WTC11 (cell line): ENCODE measurements around the gene FAM107B.

Experiments used
- CREB1 ChIP-seq: sonication (generic); formaldehyde crosslinking; IDR thresholded peaks from 2 replicates; pipeline ENCODE4 v1.8.0; 2023; ENCODE audit warnings: mild to moderate bottlenecking, missing genetic modification reagents
- ELF4 ChIP-seq: sonication (generic); formaldehyde crosslinking; IDR thresholded peaks from 2 replicates; pipeline ENCODE4 v1.8.1; 2022; ENCODE audit warnings: low read depth, mild to moderate bottlenecking, moderate library complexity, missing genetic modification reagents
- FOXP1 ChIP-seq: sonication (generic); formaldehyde crosslinking; IDR thresholded peaks from 2 replicates; pipeline ENCODE4 v1.8.0; 2022; ENCODE audit warnings: missing genetic modification reagents, mild to moderate bottlenecking, moderate library complexity, borderline replicate concordance
- IRF2 ChIP-seq: sonication (generic); formaldehyde crosslinking; IDR thresholded peaks from 2 replicates; pipeline ENCODE4 v1.8.0; 2022; ENCODE audit warnings: low read depth, missing genetic modification reagents, borderline replicate concordance
- ZNF263 ChIP-seq: sonication (generic); formaldehyde crosslinking; IDR thresholded peaks from 2 replicates; pipeline ENCODE4 v1.8.1; 2022; ENCODE audit warnings: low read depth, mild to moderate bottlenecking, moderate library complexity, missing genetic modification reagents
- ZNF416 ChIP-seq: fragments of 250-450 bp; sonication (Bioruptor Pico); IDR thresholded peaks from 2 replicates; pipeline ENCODE4 v1.9.0; 2021; ENCODE audit warnings: mild to moderate bottlenecking, inconsistent platforms
- TF ChIP-seq, protein P1 (sequence below): sonication (generic); formaldehyde crosslinking; IDR thresholded peaks from 2 replicates; pipeline ENCODE4 v1.8.0; 2022; ENCODE audit warnings: mild to moderate bottlenecking, missing genetic modification reagents
- TF ChIP-seq, protein P2 (sequence below): fragments of 200-600 bp; IDR thresholded peaks from 2 replicates; pipeline ENCODE4 v1.8.0; 2022; ENCODE audit warnings: antibody characterized with exemption
- TF ChIP-seq, protein P3 (sequence below): sonication (generic); formaldehyde crosslinking; IDR thresholded peaks from 2 replicates; pipeline ENCODE4 v1.8.1; 2023; ENCODE audit warnings: mild to moderate bottlenecking, missing genetic modification reagents, moderate library complexity
- TF ChIP-seq, protein P4 (sequence below): sonication (generic); formaldehyde crosslinking; conservative IDR thresholded peaks from 2 replicates; pipeline ENCODE4 v1.8.1; 2022; ENCODE audit warnings: mild to moderate bottlenecking, missing genetic modification reagents
- TF ChIP-seq, protein P5 (sequence below): sonication (generic); formaldehyde crosslinking; IDR thresholded peaks from 2 replicates; pipeline ENCODE4 v1.8.1; 2023; ENCODE audit warnings: mild to moderate bottlenecking, moderate library complexity, missing genetic modification reagents

DNA sequence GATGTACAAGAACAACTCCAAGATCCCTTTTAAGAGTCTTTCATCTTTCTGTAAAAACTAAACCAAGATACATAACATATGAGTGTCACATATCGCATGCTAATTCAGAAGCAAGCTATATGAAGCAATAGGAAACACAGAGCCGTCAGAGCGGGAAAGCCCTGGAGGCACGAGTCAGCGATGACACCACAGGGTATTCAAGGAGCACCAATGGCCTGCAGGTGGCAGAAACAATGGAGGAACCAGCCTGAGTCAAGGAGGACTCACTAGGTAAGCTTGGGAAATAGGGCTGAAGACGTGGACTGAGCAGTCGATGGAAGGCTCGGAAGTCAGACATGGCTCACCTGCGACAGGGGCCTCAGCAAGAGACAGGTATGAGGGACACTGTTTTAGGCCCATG lies 214.4 kb downstream of the FAM107B start:
- TF ChIP-seq, protein P1, sequence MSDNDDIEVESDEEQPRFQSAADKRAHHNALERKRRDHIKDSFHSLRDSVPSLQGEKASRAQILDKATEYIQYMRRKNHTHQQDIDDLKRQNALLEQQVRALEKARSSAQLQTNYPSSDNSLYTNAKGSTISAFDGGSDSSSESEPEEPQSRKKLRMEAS (CRISPR knock-in tag), result no peak
- TF ChIP-seq CREB1 (CRISPR knock-in tag) (no peak), IRF2 (no peak), ZNF416 (no peak), ZNF263 (CRISPR knock-in tag) (no peak), ELF4 (CRISPR knock-in tag) (no peak), FOXP1 (CRISPR knock-in tag) (no peak)
- TF ChIP-seq, protein P2, sequence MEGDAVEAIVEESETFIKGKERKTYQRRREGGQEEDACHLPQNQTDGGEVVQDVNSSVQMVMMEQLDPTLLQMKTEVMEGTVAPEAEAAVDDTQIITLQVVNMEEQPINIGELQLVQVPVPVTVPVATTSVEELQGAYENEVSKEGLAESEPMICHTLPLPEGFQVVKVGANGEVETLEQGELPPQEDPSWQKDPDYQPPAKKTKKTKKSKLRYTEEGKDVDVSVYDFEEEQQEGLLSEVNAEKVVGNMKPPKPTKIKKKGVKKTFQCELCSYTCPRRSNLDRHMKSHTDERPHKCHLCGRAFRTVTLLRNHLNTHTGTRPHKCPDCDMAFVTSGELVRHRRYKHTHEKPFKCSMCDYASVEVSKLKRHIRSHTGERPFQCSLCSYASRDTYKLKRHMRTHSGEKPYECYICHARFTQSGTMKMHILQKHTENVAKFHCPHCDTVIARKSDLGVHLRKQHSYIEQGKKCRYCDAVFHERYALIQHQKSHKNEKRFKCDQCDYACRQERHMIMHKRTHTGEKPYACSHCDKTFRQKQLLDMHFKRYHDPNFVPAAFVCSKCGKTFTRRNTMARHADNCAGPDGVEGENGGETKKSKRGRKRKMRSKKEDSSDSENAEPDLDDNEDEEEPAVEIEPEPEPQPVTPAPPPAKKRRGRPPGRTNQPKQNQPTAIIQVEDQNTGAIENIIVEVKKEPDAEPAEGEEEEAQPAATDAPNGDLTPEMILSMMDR, result no peak
- TF ChIP-seq, protein P3, sequence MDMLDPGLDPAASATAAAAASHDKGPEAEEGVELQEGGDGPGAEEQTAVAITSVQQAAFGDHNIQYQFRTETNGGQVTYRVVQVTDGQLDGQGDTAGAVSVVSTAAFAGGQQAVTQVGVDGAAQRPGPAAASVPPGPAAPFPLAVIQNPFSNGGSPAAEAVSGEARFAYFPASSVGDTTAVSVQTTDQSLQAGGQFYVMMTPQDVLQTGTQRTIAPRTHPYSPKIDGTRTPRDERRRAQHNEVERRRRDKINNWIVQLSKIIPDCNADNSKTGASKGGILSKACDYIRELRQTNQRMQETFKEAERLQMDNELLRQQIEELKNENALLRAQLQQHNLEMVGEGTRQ, result no peak
- TF ChIP-seq, protein P4, sequence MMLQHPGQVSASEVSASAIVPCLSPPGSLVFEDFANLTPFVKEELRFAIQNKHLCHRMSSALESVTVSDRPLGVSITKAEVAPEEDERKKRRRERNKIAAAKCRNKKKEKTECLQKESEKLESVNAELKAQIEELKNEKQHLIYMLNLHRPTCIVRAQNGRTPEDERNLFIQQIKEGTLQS (CRISPR knock-in tag), result no peak
- TF ChIP-seq, protein P5, sequence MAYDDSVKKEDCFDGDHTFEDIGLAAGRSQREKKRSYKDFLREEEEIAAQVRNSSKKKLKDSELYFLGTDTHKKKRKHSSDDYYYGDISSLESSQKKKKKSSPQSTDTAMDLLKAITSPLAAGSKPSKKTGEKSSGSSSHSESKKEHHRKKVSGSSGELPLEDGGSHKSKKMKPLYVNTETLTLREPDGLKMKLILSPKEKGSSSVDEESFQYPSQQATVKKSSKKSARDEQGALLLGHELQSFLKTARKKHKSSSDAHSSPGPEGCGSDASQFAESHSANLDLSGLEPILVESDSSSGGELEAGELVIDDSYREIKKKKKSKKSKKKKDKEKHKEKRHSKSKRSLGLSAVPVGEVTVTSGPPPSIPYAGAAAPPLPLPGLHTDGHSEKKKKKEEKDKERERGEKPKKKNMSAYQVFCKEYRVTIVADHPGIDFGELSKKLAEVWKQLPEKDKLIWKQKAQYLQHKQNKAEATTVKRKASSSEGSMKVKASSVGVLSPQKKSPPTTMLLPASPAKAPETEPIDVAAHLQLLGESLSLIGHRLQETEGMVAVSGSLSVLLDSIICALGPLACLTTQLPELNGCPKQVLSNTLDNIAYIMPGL (CRISPR knock-in tag), result no peak
